A172 (cell line): Measurements from ENCODE around the gene MNDA. TPM values are rescaled to one million over a fixed set of nuclear protein-coding genes. Genes with fewer than 3 reads are reported as not detected.
A peak's percentile ranks its signal among the peaks of the same experiment; 100 is the strongest.

Experiments used
- DNase-seq: peaks from one replicate; pipeline ENCODE4 v3.0.0-alpha.2; 2015; ENCODE audit warnings: low spot score
- total RNA-seq: library from RNA; depleted of rRNA; stranded (reverse); fragments of >200 nt; shearing (Covaris generic); gene quantifications from 2 replicates; pipeline ENCODE4 v1.2.3, GENCODE V29; 2014; rRNA removed

MNDA gene
- not detected in 2 replicates for total RNA-seq

DNA sequence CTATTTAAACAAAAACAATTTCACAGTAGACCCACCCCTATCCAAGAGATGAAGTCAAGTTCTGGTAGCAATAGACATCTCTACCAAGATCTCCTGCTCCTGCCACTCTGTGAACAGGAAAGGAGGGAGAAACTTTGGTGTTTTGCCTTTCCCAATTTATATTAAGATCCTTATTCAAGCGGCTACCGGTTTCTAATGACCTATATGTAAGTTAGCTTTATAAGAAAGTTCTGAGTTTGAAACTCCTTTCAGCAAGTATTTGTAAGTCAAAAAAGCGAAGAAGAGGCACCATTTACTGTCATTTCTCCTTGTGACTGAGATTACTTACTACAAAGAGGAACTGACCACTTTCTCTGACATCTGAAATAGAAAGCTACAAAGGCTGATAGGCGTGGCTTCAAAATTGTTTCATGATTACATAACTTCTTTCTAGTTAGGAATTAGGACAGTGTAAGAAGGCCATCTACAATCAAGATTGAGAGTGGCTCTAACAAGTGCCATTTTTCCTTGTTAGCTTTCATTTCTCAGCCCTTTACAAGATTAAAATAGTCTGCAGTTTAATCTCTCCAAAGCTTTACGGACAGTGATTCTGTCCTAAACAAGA is at the start of gene MNDA:
TSS of gene MNDA (plus strand) at position 448 of the 604 bp plus-strand sequence. CDS start 10,803 bp downstream, outside the sequence.
- no peak for DNase-seq

DNA sequence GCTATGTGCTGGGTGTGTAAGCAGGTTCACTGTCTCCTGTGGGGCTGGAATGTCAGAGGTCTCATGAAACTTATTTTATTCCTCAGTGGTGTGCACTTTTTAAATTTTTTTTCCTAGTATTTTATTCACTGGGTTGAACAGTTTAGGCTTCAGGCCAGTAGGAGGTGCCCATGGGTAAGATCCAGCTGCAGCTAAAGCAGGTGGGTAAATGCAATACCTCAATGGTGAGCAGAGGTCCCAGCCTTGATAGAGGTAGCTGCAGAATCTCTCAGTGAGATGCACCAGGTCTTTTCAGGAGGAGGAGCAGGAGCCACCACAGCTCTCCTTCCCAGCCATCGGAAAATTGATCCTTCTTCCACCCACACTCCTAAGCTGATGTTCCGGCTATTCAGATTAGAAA is 37.5 kb upstream of the MNDA start:
- no peak for DNase-seq

DNA sequence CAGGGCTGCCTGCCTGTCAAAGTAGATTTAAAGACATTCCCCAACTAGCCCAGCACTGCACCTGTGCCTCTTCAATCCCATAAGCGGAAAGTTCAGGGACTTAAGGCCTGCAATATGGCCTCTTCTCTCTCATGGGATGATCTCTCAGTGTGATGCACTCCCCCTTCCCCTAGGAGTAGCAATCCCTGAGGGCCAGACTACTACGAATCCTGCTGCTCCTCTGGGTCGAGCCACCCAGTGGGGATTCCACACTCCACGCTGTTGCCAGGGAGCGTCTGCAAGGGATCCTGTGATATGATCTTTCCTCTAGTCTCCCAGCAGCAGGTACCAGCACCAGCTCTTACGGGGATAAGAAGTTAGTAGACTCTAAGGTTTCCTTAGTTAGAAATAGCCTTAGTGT is 36.9 kb upstream of the MNDA start:
- no peak for DNase-seq

DNA sequence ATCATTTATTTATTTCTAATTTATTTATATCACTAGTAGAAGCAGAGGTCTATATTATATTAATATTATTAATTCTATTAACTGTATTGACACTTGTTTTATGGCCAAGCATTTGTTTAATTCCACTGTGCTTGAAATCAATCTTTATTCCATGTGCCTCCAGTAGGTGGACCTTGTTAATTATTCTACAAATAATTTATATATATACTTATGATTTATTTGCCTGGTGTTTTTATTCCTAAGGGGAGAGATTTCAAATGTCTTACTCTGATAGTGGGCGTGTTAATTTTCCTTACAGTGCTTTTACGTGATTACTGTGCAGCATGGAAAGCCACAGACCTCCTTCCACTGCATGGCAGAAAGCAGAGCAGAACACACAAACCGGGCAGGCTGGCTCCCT is 32.6 kb upstream of the MNDA start:
- no peak for DNase-seq

DNA sequence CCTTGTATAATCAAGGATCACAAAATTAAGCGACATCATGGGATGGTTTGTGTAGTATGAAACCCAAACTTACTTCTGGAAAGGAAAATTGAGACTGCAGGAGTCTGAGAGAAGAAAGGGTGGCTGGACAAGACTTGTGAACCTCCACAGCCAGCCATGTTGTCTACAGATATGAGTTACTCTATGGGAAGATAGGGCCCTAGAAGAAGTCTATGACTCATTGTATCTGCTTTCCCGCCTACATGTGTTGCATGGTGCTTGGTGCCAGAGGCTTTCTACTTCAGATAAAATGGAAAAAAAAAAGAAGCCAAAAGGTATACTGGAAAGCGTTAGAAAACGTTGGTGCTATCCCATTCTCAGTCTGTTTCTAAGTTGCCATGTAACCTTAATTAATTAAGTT is 31.5 kb upstream of the MNDA start:
- DNase-seq: no peak

DNA sequence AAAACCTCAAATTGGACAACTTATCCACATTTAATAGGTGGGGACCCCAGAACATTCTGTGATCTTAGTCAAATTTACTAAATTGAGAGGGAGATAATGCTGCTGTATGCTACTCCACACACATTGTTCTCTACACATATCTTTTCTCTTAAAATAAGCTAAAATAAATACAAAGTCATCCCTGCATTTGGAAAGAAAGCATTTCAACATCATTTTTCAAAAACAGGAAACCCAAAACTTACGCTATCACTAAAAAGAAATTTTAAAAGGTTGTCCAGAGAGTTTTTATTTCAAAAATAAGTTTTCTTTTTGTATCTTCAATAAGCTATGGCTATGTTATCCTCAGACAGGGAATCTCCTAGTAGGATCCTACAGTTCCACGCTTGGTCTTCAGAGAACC is 30.6 kb upstream of the MNDA start:
- DNase-seq: no peak

DNA sequence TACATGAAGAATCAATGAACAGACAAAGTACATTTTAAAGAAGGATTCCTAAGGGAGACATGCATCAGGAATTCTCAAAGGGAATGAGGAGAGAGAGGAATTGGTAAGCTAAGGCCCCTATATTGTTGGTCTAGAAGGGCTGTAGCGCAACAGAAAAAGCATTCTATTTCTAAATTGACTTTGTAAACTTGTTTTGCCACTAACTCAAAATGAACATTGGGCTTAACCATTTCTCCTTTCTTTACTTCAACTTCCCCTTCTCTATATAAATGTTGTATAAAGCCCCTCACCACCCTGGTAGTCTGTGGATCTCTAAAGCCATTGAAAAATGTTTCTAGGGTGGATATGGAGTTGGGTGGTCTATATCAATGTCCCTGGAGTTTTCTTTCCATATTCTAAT is 29.8 kb upstream of the MNDA start:
- no peak for DNase-seq

DNA sequence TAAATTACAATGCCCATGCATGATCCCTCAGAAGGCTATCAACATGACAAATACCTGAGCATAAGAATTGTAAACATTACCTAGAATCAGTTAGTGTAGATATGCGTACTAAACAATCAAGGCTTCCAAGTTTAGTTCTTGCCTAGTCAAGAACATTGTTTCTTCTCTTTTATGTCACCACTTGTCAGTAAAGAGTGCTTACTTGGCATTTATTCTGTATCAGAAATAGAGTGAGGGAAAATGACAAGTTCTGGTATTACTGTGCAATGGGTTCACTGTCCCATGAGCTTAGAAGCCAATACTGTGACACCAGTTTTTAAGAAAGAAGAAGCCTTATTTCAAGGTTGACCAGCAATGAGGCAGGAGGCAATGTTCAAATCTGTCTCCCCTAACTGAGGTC is 27.5 kb upstream of the MNDA start:
- no peak for DNase-seq

DNA sequence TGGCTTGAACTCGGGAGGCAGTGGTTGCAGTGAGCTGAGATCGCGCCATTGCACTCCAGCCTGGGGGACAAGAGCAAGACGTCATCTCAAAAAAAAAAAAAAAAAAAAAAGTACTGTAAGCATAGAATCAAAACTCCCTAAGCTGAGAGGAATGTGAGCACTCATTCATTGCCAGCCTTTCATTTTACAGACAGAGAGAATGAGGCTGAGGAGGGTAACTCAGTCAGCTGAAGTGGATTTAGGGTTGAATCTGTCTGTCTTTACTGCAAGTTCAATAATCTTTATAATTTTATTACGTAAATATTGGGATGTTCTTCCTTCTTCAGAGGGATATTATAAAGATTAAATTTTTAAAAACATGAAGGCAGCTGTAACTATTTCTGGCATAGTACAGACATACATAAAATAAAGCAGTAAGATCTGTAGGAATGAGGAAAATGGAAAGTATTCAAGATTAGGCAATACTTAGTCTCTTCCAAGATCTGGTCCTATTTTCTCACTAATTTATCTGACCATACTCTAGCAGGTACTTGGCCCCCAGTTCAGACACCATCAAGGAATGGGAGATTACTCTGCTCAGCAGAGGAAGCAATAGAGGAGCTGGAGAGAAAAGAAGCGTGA is 24.1 kb upstream of the MNDA start:
- no peak for DNase-seq

DNA sequence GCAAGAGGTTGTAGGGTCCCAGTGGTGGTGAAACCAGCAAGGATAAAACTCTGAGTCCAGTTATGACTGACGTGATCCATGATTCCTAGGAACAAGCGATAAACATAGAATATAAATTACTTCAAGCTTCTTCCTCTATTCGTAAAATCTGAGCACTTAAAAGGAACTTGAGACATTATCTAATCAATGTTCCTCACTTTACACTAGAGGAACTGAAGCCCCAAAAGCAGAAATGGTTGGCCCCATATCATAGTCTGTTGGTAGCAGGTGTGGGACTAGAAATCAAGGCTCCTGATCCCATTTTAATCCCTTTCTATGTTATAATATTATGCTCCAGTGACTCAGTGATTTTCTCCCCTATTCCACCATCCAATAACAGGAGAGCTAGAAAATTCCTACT is 21.9 kb upstream of the MNDA start:
- DNase-seq: no peak

DNA sequence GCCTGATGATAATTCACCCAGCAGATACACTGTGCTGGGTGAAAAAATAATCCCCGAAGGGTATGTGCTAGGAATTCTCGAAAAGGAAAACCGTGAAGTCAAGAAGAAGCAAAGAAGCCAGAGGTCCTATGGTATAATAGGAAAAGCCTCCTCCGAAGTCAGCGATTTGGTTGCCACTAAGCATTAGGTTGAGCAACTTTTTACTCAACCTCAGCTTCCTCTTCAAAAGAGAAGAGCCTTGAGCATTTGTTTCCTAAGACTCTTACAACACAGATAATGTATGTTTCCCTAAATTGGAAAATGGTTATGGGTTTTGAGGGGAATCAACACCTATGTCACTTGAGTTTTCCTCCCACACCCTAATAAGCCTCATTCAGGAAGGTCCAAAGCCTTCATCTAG is 21.3 kb upstream of the MNDA start:
- DNase-seq: no peak

DNA sequence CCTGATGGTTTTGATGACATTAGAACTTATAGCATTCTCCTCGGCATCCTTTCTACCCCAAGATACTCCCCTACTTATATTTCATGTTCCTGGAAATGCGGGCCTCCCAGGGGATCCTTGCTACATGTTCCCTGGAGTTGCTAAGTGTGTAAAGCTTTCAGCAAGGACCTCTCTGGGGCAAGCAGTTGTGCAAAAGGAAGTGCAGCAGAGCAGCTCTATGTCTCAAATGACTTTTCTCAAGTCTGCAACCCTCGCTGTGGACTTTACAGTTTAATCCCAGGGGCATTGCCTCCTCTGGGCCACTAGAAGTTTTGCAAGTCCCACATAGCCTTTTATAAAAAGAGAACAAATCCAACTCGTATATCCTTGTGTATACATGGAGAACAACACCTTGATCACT is 20.8 kb upstream of the MNDA start:
- no peak for DNase-seq

DNA sequence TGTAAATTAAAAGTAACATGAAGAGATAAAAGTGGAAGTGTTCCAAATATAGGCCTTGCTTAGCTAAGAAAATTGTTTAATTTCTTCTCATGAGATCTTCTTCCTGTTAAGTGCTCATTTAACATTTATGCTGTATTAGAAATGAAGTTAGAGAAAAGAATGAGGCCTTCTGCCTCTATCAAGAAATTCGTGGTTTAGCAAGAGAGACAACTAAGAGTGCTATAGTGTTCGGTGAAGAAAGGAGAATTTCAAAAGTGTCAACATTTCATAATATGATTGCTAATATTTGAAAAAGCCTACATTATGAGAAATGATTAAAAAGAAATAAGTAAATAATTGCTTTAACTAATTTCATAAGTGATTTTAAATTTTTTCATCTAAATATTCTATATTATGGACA is 18.8 kb upstream of the MNDA start:
- no peak for DNase-seq

DNA sequence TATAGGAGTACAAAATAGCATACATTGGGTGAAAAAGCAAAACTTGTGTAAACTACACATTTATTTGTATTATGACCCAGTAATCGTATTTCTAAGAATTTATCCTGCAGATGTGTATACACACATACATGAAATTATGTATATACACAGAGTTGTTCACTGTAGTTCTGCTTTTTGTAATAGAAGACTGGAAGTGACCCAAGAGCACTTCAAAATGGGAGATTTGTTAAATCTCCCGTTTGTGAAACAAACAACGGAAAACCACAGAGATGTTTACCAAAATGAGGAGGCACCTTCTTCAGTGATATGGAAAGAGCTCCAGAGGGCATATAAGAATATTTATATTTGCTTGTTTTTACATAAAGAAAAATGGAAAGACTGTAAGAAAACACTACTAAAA is 18.0 kb upstream of the MNDA start:
- DNase-seq: no peak

DNA sequence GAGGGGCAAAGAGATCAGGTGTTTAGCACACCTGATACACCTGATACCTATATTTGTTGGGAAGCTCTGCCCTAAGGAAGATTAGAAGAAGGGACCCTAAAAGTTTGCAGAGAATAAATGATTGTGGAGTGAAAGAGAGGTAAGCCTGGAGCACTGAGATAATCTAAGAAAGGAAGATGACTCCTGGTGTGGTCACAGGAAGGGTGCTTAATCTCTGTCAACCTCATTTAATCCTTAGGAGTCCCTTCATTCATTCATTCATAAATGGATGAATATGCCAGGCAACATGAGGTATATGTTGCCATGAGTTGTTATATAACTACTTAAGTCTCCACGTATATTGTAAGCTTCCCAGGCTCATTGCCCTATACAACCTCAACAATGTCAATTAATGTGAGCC is 16.2 kb upstream of the MNDA start:
- no peak for DNase-seq

DNA sequence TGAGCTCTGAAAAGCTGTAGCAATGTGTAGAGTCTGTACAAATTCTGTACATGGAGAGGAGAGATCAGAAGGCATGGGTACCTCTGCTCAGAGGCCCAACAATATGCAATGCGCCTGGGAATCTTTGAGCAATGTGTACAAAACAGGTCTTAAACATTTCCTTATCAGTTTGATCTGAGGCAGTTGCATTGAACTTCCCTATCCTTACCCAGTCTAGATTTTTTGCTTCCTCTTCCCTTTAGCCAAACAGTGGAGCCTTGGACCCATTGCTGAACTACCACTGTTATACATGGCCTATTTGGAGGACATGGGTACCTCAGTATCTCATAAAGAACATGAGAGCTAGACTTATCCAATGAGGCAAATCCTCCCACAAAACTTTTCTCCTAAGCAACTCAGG is 12.6 kb upstream of the MNDA start:
- no peak for DNase-seq

DNA sequence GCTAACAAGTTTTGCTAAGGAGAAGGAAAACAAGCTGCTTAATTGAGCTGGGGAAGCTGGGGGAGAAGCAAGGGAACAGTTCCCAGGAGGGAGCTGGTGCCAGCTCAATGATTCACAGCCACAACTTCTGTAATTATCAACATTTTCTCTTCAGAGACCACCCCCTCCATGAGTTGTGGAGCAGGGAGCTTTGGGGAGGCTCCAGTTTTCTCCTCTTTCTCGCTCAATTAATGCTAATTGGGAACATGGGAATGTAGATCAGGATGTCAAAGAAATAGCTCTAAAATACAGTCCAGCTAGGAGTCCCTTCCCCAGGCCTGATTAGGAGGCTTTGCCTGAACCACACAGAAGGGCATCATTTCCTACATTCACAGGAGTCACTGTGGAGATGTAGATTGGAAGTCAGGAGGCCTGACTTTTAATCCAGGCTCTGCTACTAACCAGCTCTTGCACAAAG is 12.1 kb upstream of the MNDA start:
- peak; percentile 8 for DNase-seq

DNA sequence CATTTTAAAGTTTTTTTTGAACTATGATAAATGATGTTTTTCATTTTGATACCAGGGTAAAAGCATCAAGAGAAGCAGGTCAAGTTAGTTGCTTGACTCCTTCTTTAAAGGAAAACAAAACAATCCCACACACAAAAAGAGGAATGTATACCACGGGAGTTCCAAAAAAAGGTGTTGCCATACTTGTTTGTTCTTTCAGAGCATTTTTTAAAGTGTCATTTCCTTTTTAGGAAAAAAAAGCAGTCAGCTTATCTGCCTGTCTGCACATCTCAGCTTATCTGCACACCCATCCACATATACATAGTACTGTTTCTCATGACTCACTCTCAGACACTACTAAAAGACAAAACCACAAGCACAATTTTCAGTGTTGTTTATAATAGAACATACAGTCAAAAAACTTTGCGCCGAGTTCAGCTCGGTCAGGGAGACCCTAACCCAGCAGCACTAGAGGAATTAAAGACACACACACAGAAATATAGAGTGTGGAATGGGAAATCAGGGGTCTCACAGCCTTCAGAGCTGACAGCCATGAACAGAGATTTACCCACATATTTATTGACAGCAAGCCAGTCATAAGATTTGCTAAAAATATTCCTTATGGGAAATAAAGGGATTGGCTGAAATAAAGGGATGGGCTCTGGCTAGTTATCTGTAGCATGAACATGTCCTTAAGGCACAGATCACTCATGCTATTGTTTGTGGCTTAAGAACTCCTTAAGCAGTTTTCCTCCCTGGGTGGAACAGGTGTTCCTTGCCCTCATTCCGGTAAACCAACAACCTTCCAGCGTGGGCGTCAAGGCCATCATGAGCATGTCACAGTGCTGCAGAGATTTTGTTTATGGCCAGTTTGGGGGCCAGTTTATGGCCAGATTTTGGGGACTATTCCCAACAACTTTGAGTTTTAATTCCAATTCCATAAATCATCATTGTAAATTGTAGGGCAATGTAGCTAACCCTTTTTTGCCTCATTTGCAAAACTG is 11.4 kb upstream of the MNDA start:
- DNase-seq: peak; percentile 42

DNA sequence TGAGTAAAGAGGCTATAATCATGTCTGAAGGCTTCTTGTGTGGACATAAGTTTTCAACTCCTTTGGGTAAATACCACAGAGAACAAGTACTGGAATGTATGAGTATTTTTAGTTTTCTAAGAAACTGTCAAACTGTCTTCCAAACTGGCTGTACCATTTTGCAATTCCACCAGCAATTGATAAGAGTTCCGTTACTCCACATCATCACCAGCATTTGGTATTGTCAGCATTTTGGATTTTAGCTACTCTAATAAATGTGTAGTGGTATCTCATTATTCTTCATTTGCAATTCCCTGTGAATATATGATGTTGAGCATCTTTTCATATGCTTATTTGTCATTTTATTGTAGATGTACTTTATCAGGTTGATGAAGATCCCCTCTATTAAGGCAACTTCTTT is 9.4 kb upstream of the MNDA start:
- no peak for DNase-seq

DNA sequence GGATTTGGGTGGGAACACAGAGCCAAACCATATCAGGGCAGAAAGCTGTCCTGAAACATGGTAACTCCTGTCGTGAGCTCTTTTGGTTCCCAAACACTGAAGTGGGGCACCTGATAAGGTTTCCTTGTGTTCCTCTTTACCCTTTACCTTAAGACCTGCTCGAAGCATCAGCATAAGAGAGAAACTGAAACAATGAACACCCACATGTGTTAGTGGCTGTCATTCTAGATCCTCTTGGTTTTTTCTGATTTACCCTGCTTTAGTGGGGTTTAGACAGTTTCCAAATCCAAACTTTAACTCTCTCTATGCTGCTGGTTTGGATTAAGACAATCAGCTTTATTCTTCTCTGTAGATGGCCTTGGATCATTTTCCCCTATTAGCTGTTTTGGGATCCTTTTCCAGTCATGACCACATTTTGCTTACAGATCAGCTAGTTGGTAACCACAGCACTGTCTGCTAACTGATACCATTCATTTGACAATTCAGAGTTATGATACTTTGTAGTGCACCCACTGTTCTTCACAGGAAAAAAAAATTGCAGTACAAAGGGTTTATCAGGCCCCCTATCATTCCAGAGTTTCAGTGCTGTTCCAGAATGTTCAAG is 975 bp upstream of the MNDA start:
- DNase-seq: no peak

DNA sequence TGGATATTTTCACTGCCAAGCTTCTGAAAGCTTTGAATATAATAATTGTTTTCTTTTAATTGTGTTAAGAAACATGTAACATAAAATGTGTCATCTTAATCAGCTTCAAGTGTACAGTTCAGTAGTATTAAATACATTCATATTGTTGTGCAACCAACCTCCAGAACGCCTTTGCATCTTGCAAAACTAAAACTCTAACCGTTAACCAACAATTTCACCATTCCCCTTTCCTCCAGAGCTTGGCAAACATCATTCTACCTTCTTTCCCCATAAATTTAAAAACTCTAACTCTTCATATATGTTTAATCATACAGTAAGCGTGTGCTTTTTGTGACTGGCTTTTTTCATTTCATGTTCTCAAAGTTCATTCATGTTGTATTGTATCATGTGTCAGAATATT is 2.1 kb downstream of the MNDA start:
- no peak for DNase-seq

DNA sequence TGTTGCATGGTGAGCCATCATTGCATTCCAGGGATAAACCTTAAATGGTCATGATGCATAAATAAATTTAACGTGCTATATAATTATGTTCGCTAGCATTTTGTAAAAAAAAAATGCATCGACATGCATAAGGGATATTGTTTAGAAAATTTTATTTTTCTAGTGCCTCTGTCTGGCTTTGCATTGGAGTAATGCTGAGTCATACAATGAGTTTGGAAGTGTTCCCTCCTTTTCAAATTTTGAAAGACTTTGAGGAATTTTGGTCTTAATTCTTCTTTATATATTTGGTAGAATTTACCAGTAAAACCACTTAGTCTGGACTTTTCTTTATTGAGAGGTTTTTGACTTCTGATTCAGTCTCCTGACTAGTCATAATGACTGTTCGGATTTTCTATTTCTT is 4.9 kb downstream of the MNDA start:
- no peak for DNase-seq
